Activated naive CD4-positive, alpha-beta T cell treated with anti-CD3 and anti-CD28 coated beads, Interleukin-2, amount 50 U/mL, for 24 hours (primary cell): ENCODE results near the gene RREB1.

Experiments used
- H3K27ac Mint-ChIP-seq: one replicate; pipeline ENCODE4 v1.8.0; 2021; ENCODE audit warnings: mild to moderate bottlenecking, mixed read lengths
- H3K27me3 Mint-ChIP-seq: one replicate; pipeline ENCODE4 v1.8.0; 2021; ENCODE audit warnings: mixed read lengths
- H3K36me3 Mint-ChIP-seq: one replicate; pipeline ENCODE4 v1.8.0; 2021; ENCODE audit warnings: mixed read lengths
- H3K4me1 Mint-ChIP-seq: one replicate; pipeline ENCODE4 v1.8.0; 2021; ENCODE audit warnings: mixed read lengths
- H3K4me3 Mint-ChIP-seq: one replicate; pipeline ENCODE4 v1.8.0; 2021; ENCODE audit warnings: mild to moderate bottlenecking, mixed read lengths
- H3K9me3 Mint-ChIP-seq: one replicate; pipeline ENCODE4 v1.8.0; 2021; ENCODE audit warnings: mixed read lengths

The RREB1 gene

DNA sequence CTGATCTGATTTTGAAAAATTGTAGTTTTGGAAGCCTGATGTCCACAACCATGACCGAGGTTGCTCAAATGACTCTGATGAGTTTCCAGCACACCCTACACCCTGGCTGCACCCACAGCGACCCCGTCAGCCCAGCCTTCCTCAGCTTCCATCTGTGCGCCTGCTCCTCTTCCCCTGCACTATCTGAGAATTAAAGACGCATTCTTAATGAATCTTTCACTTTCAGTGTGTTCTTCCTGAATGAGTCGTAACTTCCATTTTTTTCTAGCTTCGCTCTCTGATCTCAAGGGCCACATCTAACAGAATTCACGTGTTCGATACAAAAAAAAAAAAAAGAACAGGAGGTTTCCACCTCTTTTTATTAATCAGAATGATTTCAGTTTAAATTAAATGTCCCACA lies 21.3 kb upstream of the RREB1 start:
- no peaks in the 10 kb centered on the region for H3K27me3 Mint-ChIP-seq
- peak overlapping the region; percentile 94 for H3K27ac Mint-ChIP-seq
- peaks cover 43% of the 10 kb centered on the region for H3K4me1 Mint-ChIP-seq

DNA sequence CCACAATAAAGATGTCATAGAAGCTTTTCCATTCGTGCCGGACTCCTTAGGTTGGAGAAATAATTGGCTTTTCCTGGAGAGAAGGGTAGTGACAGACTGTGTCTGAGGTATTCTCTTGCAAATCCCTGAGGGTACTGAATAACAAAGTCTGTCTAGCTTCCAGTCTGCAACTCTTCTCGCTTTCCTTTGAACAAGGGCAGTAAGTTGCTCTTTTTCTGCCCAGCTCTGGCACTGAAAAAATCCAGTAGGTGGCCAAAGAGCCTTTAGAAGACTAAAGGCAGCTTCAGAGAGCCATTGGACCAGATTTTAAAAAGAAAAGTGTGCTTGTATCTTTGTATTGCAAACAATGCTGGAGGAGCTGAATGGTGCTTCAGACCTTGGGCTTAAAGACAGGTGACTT lies 20.7 kb upstream of the RREB1 start:
- Mint-ChIP-seq H3K36me3 (peaks cover 2% of the 10 kb centered on the region), H3K27me3 (no peaks in the 10 kb centered on the region)

More for the DNA sequence above, 21.3 kb upstream of the RREB1 start:
- Mint-ChIP-seq H3K4me3 (peak overlapping the region; percentile 78), H3K9me3 (no peaks in the 10 kb centered on the region), H3K36me3 (peaks cover 2% of the 10 kb centered on the region)

DNA sequence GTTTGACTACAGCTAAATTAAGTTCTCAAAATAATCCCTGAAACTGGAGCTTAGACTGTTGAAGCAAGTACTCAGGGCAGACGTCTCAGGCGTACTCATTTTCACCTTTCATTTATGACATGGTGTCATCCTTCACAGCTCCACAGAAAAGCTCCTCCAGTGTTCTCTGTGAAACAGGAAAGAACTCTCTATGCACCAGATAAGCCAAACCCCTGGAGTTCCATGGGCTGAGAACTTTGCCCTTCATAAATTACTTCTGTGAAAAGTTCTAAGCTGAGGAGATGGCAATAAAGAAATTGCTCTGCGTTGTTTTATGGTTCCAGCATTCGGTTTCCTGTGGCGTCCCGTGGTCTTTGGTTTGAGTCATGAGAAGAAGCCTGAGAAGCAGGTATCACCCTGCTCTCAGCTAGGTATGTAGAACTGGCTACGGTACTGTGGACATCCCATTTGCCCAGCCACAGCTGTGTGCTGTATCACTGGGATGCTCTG lies 20.2 kb upstream of the RREB1 start:
- Mint-ChIP-seq H3K27ac (peak overlapping the region; percentile 94), H3K4me3 (peak overlapping the region; percentile 78), H3K36me3 (peaks cover 2% of the 10 kb centered on the region), H3K27me3 (no peaks in the 10 kb centered on the region), H3K9me3 (no peaks in the 10 kb centered on the region), H3K4me1 (peaks cover 43% of the 10 kb centered on the region)

More for the DNA sequence above, 20.7 kb upstream of the RREB1 start:
- Mint-ChIP-seq H3K27ac (peak overlapping the region; percentile 94), H3K4me1 (peaks cover 43% of the 10 kb centered on the region), H3K4me3 (peak overlapping the region; percentile 78), H3K9me3 (no peaks in the 10 kb centered on the region)

DNA sequence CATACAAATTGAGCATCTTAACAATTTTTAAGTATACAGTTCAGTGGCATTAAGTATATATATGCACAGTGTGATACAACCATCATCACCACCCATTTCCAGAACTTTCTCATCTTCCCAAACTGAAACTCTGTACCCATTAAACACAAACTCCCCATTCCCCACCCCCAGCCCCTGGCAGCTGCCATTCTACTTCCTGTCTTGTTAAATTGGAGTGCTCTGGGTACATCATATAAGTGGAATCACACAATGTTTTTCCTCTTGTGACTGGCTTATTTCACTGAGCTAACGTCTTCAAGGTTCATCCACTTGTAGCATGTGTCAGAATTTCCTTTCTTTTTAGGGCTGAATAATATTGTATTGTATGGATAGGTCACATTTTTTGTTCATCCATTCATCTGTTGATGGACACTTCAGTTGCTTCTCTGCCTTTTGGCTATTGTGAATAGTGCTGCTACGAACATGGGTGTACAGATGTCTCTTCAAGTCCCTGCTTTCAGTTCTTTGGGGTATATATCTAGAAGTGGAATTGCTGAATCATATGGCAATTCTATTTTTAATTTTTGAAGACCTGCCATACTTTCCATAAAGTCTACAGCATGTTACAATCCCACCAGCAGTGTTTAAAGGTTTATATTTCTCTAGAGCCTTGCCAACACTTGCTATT lies 19.6 kb upstream of the RREB1 start:
- Mint-ChIP-seq H3K4me3 (peak overlapping the region; percentile 86), H3K4me1 (peaks cover 43% of the 10 kb centered on the region), H3K9me3 (no peaks in the 10 kb centered on the region), H3K27me3 (no peaks in the 10 kb centered on the region), H3K27ac (peak overlapping the region; percentile 94), H3K36me3 (peaks cover 2% of the 10 kb centered on the region)

DNA sequence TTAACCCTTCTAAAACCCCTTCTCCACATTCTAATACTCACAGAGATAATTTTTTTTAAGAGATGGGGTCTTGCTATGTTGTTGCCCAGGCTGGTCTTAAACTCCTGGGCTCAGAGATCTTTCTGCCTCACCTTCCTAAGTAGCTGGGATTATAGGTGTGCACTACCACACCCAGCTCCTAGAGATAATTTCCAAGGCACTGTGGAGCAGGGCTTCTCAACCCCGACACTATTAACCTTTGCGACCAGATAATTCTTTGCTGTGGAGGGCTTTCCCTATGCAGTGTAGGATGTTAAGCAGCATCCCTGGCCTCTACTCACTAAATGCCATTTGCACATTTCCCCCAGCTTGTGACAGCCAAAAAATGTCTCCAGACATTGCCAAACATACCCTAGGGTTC lies 8.8 kb upstream of the RREB1 start:
- H3K9me3 Mint-ChIP-seq: no peaks in the 10 kb centered on the region
- H3K27ac Mint-ChIP-seq: no peak overlapping the region
- peaks cover 5% of the 10 kb centered on the region for H3K4me1 Mint-ChIP-seq
- no peak overlapping the region for H3K4me3 Mint-ChIP-seq
- H3K36me3 Mint-ChIP-seq: no peaks in the 10 kb centered on the region
- no peaks in the 10 kb centered on the region for H3K27me3 Mint-ChIP-seq

DNA sequence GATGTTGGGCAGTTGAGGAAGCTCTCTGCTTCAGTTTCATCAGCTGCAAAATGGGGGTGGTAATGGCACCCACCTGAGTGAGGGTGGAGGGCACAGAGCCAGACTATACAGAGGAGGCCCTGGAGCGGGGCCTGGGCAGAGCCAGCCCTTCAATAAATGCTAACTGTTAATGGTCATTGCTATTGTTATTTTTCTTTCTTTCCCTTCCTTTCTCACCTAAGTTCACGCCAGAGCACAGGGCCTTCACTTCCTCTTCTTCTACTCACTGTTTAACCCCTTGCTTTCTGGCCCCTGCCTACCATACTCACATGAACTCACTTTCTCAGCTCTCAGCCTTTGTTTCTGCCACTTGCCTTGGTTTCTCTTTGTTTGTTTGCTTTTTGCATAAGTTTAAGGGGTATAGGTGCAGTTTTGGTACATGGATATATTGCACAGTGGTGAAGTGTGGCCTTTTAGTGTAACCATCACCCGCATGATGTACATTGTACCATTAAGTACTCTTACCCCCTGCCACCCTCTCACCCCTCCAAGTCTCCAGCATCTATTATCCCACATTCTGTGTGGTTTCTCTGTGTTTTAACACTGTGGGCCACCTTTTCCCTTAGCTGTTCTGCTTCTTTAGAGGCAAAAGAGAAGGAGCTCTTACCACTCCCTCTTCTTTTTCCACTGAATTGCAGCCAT lies 7.5 kb upstream of the RREB1 start:
- Mint-ChIP-seq H3K27me3 (no peaks in the 10 kb centered on the region), H3K4me1 (peaks cover 5% of the 10 kb centered on the region), H3K27ac (no peak overlapping the region), H3K9me3 (no peaks in the 10 kb centered on the region), H3K4me3 (no peak overlapping the region), H3K36me3 (no peaks in the 10 kb centered on the region)

DNA sequence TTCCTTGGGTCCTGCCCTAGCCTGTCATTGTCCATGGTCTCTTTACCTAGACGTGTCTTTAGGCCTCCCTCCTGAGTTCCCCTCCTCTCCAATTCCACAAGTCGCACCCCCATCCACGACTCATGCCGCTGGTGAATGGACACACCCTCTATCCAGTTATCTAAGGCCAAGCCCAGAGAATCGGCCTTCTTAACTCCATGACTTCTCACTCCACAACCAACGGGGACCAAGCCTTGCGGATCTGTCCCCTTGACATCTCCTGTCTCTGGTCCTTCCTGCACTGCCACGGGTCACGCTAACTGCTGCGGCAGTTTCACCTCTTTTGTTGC lies 7.0 kb upstream of the RREB1 start:
- H3K27ac Mint-ChIP-seq: no peak overlapping the region
- H3K27me3 Mint-ChIP-seq: no peaks in the 10 kb centered on the region

DNA sequence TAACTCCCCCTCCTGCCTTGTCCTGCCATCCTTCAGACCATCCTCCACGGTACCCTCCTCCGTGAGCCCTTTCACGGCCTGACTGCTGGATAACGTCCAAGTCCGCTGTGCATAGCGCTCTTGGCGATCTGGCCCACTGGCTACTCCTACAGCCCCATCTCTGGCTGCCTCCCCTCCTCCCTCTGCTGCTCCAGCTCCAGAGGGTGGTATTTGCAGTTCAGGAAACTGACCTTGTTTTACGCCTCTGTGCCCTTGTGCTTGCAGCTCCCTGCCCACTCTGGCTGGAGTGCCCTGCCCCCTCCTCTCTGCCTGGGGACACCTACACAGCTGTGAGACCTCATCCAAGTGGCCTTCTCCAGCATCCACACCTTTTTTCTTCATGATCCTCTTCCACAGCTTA lies 6.5 kb upstream of the RREB1 start:
- no peaks in the 10 kb centered on the region for H3K27me3 Mint-ChIP-seq
- H3K9me3 Mint-ChIP-seq: no peaks in the 10 kb centered on the region
- H3K36me3 Mint-ChIP-seq: no peaks in the 10 kb centered on the region
- H3K27ac Mint-ChIP-seq: no peak overlapping the region
- H3K4me3 Mint-ChIP-seq: no peak overlapping the region
- H3K4me1 Mint-ChIP-seq: peaks cover 9% of the 10 kb centered on the region

More for the DNA sequence above, 7.0 kb upstream of the RREB1 start:
- H3K9me3 Mint-ChIP-seq: no peaks in the 10 kb centered on the region
- no peaks in the 10 kb centered on the region for H3K36me3 Mint-ChIP-seq
- H3K4me1 Mint-ChIP-seq: peaks cover 5% of the 10 kb centered on the region
- no peak overlapping the region for H3K4me3 Mint-ChIP-seq

DNA sequence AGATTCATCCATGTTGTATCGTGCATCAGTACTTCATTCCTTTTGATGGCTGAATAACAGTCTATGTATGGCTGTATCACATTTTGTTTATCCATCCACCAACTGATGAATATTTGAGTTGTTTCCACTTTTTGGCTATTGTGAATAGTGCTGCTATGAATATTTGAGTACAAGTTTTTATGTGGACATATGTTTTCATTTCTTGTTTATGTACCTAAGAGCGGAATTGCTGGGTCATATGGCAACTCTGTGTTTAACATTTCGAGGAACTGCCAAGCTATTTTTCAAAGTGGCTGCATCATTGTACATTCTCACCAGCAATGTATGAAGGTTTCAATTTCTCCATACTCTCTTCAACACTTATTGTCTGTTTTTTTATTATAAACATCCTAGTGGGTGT lies 3.0 kb upstream of the RREB1 start:
- peaks cover 18% of the 10 kb centered on the region for H3K4me1 Mint-ChIP-seq
- no peak overlapping the region for H3K4me3 Mint-ChIP-seq
- no peaks in the 10 kb centered on the region for H3K9me3 Mint-ChIP-seq
- H3K36me3 Mint-ChIP-seq: peaks cover 2% of the 10 kb centered on the region
- peak overlapping the region; percentile 55 for H3K27ac Mint-ChIP-seq
- no peaks in the 10 kb centered on the region for H3K27me3 Mint-ChIP-seq

DNA sequence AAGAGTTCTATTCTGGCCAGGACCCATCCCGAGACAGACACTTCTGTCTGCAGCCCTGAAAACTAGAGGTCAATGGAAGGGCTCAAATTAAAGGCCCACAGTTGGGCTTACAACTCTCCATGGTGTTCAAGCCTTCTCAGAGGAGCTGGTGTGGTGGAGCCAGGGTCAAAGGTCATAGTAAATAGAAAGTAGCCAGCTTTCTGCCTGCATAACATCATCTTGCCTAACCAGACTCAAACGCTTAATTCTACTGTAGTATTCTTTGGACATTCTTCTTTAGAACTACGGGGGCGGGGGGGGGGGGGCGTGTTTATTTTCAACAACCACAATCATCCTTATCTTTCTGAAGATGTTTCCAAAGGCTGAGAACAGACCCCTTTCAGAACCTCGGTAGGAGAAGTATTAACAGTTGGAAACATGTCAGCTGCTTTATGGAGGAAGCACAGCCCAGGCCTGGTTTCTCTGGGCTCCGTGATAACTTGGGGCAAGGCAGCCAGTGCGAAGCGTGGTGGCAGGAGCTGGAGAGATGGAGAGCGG lies 1.5 kb upstream of the RREB1 start:
- H3K9me3 Mint-ChIP-seq: no peaks in the 10 kb centered on the region
- H3K4me1 Mint-ChIP-seq: peaks cover 28% of the 10 kb centered on the region
- peaks cover 2% of the 10 kb centered on the region for H3K36me3 Mint-ChIP-seq
- peak overlapping the region; percentile 98 for H3K27ac Mint-ChIP-seq
- peak overlapping the region; percentile 88 for H3K4me3 Mint-ChIP-seq
- no peaks in the 10 kb centered on the region for H3K27me3 Mint-ChIP-seq

DNA sequence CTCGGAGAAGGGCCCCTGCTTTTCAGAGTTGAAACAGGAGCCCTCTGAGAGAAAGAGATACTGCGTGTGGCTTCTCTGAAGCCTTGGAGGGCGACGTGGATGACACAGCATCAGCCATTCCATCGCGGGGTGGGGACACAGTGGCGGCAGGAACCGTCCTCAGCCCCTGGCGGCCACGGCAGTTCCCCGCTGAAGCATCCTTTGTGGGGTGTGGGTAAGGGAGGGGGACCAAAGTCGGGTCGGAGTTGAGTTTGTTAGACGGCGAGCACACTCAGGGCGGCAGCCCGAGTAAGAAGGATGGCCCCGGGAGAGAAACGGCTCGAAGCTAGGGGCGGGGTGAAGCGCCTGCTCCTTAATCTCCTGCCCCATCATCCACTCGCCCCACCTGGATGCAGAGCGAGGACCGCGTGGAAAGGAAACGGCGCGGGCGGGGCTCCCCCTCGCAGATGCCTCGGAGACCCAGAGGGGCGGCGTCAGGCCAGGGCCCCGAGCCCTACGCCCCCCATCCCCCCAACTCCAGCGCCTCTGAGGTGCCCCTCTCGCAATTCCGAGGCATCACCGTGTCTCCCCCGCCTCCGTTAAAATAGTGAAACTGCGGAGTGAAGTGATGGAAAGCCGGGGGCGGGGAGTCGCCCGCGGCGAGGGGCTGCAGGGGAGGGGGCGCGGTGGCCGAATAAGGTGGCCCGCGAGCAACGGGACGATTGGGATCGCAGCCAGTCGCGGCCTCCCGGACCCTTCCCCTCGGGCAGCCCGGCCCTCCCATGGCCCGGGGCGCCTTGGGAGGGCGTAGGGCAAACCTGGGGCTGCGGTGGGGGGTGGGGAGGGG lies 796 bp upstream of the RREB1 start:
- Mint-ChIP-seq H3K27me3 (no peaks in the 10 kb centered on the region), H3K4me1 (peaks cover 35% of the 10 kb centered on the region), H3K36me3 (peaks cover 2% of the 10 kb centered on the region)

DNA sequence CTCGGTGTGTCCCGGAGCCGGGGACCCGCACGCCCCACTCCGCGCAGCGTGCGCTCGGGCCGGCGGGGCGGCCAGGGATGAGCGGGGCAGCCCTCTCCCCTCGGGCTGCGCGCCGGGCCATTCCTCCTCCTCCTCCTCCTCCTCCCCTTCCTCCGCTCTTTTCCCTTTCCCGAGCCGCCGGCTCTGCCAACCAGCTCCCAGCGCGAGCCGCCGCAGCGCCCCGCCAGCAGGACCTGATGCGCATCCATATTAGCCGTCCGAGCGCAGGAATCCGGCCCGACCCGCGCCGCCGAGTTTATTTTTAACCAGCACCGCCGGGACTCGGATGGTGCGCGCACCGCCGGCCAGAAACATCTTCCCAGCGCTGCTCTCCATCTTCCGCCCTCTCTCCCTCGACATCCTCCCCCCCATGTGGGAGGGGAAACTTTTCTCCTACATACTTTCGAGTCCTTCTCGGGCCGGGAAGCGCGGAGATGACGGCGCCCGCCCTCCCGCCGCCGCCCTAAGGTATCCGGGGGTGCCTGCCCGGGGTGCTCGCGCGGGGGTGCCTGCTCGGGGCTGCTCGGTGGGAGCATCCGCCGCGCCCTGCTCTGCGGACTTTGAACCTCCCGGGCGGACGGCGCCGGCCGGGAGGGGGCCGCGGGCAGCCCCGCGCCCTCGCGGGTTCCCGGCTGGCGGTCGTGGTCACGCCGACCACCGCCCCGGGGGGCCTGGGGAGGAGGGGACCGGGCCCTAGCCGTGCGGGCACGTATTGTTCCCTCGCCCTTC lies 619 bp downstream of the RREB1 start:
- peaks cover 49% of the 10 kb centered on the region for H3K4me1 Mint-ChIP-seq
- peaks cover 2% of the 10 kb centered on the region for H3K36me3 Mint-ChIP-seq
- peak overlapping the region; percentile 93 for H3K27ac Mint-ChIP-seq
- H3K9me3 Mint-ChIP-seq: no peaks in the 10 kb centered on the region
- peak overlapping the region; percentile 93 for H3K4me3 Mint-ChIP-seq
- no peaks in the 10 kb centered on the region for H3K27me3 Mint-ChIP-seq

More for the DNA sequence above, 796 bp upstream of the RREB1 start:
- H3K9me3 Mint-ChIP-seq: no peaks in the 10 kb centered on the region
- peak overlapping the region; percentile 88 for H3K4me3 Mint-ChIP-seq
- peak overlapping the region; percentile 98 for H3K27ac Mint-ChIP-seq

DNA sequence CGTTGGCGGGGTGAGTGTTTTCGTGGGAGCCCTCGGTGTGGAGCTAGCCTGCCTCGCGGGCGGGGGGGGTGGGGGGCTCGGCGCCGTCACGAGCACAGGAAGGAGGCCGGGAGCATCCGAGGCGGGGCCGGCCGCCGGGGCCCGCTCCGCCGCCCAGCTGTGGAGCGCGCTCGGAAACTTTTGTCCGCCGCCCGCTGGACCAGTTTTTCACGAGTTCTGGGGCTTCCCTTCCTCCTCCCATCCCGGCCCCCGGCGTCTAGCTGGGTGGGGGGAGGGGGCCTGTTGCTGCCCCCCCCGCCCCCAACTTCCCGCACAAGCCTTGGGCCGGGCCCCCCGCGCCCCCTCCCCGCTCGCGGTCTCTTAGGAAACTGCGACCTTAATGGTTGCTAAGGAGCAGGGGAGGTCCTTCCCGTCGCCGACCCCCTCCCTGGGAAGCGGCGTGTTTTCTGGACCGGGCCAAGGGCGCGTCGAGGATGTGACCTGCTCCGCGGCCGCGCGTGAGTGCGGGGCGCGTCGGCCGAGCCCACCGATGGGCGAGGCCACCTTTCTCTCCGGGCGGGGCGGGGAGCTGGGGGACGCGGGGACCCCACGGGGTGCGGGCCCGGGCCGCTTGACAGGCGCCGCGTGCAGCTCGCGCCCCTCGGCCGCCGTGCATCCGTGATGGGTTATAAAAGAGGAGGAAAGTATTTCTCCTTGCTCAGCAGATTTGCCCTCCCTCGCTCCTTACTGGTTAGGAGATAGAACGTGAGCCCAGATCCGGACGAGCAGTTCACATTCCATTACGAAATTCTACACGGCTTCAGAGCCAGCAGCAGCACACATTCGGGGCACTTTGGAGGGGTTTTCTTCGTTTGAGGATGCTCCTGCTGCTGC lies 1.4 kb downstream of the RREB1 start:
- Mint-ChIP-seq H3K27me3 (no peaks in the 10 kb centered on the region), H3K36me3 (peaks cover 2% of the 10 kb centered on the region), H3K9me3 (no peaks in the 10 kb centered on the region), H3K4me1 (peaks cover 58% of the 10 kb centered on the region), H3K4me3 (peak overlapping the region; percentile 96), H3K27ac (peak overlapping the region; percentile 95)

DNA sequence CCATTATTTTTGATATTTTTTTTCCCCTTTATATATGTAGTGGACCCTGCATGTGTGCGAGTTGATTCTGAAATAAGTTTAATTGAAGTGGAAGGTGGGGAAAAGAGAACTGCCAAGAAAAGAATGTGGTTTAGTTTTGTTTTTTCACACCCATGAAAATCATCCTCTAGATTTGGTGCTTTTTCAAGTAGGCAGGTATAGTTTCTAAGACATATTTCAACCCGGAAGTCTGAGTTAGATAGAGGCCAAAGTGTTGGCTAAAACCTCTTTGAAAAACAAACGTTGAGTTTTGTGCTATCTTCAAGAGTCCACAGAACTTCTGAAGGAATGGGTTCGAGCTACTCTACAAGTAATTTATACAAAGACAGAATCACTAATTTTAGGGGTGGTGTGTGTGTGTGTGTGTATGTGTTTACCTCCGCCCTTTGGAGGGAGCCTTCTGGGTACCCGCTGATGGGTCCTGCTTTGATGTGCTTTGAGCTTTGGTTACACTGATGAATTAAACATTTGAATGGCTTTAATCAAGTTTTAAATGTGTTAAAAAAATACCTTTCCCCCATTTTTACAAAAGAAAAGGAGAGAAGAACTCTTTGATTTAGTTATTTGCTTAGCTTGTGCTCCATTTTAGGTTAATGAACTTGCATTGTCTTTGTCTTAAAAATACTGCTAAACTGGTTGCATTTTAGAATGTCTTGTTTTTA lies 2.5 kb downstream of the RREB1 start:
- Mint-ChIP-seq H3K27me3 (no peaks in the 10 kb centered on the region), H3K9me3 (no peaks in the 10 kb centered on the region), H3K4me1 (peaks cover 68% of the 10 kb centered on the region), H3K4me3 (peak overlapping the region; percentile 96), H3K36me3 (peaks cover 2% of the 10 kb centered on the region), H3K27ac (peak overlapping the region; percentile 95)
